HG03460 (cell line): ENCODE data around the gene EPHB3.

Source experiments
- ATAC-seq: cut with Tn5 transposase; IDR thresholded peaks from one replicate; pipeline ENCODE4 v1.9.1; 2021; ENCODE audit not compliant: unreplicated experiment

The EPHB3 gene

GRCh38 chr3:184578822-184579221 is 17.2 kb downstream of the EPHB3 start:
- no peak for ATAC-seq

DNA sequence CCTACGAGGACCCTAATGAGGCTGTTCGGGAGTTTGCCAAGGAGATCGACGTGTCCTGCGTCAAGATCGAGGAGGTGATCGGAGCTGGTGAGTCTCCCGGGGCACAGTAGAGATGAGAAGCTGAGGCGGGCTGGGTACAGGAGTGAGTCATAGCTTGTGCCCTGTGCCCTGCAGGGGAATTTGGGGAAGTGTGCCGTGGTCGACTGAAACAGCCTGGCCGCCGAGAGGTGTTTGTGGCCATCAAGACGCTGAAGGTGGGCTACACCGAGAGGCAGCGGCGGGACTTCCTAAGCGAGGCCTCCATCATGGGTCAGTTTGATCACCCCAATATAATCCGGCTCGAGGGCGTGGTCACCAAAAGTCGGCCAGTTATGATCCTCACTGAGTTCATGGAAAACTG is 17.9 kb downstream of the EPHB3 start:
- ATAC-seq: no peak

- ATAC-seq: no peak
Measured at GRCh38 chr3:184580376-184580775, 18.8 kb downstream of the EPHB3 start.

DNA sequence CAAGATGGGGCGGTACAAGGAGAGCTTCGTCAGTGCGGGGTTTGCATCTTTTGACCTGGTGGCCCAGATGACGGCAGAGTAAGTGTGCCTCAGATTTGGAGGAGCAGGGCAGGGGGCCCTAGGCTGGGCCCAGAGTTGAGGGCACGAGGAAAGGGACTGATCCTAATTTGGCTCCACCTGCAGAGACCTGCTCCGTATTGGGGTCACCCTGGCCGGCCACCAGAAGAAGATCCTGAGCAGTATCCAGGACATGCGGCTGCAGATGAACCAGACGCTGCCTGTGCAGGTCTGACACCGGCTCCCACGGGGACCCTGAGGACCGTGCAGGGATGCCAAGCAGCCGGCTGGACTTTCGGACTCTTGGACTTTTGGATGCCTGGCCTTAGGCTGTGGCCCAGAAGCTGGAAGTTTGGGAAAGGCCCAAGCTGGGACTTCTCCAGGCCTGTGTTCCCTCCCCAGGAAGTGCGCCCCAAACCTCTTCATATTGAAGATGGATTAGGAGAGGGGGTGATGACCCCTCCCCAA is 19.8 kb downstream of the EPHB3 start:
- ATAC-seq: no peak

DNA sequence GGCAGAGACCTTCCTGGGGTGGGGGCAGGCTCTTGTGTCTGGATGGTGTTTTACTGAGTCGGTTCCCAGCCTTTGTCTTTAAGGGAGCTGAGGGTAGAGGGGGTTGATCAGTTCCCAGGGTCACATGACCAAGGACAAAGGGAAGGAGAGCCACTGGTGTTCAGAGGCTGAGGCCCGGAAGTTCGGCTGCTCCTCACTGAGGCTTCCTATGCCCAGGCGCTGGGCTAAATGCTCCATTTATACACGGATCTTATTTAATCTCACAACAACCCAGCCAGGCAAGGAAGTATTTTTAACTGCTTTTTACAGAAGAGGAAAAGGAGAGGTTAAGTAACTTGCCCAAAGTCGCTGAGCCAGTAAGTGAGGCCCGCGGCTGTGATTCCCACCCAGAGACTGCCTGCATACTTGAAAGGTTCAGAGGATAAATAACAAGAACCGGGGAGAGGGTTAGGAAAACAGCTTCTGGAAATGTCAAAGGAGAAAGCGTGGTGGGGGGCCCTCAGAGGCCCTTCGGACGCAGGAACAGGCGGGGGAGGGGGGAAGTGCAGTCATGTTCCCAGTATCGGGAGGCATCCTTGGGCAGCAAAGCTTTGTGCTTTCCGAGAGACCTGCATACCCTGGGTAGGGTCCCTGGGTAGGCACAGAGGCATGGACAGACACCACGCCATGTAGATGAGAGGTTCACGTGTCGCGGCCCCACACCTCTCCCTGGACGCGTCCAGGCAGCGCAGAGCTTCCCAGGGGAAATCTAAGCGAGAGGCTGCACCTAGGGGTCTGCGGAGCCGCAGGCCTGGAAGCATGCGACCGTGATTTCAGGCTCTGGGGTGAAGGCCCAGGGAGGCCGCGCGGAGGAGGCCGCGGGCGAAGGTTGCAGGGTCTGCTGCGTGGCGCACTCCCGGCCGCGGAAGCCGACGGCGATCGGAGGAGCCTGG is 21.3 kb downstream of the EPHB3 start:
- ATAC-seq: no peak

GRCh38 chr3:184583578-184584451 is 22.2 kb downstream of the EPHB3 start:
- no peak for ATAC-seq

DNA sequence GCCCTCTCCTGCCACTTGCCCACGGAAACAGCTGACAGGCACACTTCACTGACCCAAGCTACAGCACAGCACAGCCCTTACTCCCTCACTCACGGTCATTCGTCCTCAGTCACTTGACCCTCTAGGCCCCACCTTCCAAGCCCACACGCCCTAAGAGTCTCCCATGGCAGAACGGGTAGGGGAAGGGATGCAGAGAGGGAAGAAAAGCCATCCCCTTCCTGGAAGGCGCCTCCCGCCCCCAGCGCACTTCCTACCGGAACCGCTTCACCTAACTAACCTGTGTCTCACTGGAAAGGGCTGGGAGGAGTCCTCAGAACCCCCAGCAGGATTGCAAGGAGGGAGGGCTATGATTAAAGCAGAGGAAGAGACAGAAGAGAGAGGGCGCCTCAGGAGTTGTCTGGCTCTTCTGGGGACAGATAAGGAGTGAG is 22.9 kb downstream of the EPHB3 start:
- ATAC-seq: no peak

- ATAC-seq: no peak
Measured at GRCh38 chr3:184585545-184585944, 24.0 kb downstream of the EPHB3 start.

GRCh38 chr3:184586851-184587250 is 25.3 kb downstream of the EPHB3 start:
- ATAC-seq: no peak

DNA sequence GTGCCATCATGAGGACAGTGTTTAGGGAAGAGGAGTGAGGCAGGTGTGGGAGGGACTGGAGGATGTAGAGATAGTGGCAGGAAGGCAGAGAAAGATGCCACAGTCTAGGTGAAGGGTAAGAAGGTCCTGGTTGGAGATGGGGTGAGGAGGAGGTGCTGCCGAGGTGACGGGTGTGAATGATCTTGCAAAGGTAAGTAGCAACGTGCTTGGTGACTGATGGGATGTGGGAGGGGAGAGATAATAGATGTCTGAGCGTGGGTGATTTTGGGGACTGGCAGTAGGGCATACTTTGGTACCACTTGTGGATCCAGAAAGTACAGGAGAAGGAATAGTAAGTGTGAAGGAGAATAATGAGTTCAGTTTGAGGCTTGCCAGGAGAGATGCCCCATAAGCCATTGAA is 27.2 kb downstream of the EPHB3 start:
- no peak for ATAC-seq

DNA sequence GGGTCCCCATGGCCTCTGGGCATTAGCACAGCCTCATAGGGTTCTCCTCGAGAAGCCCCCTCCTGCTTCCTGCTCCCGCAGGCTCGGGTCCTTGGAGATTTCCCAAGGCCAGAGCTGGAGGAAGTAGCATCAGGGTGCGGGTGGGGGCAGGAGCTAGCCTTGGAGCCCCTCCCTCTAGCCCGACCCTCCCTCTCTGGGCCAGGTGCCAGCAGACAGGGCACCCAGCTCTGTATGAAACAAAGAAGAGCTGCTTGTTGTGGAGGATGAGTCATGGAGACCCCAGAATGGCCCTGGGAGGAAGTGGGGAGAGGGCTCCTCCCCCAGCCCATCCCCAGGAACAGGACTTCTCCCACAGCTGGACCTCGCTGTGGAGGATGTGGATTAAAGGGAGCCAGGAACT is 29.2 kb downstream of the EPHB3 start:
- ATAC-seq: no peak

DNA sequence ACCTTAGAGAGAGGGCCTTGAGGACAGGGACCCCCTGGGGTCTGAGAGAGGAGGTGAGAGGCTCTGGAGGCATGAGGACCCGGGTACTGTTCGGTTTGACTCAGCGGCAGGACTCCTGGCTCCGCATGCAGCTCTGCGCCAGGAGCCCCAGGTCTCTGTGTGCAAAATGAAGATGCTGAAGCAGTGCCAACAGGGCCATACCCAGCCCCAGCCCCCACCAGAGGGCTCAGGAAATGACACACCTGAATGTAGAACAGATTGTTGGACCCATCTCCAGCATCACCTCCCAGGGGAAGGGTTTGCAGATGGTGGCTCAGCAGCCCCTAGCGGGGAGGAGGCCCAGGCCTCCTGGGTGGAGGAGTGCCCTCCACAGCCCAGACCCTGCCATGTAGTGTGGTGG is 30.2 kb downstream of the EPHB3 start:
- no peak for ATAC-seq

- ATAC-seq: no peak
Measured at GRCh38 chr3:184592371-184593219, 31.0 kb downstream of the EPHB3 start.

- no peak for ATAC-seq
Measured at GRCh38 chr3:184593220-184593927, 31.8 kb downstream of the EPHB3 start.

DNA sequence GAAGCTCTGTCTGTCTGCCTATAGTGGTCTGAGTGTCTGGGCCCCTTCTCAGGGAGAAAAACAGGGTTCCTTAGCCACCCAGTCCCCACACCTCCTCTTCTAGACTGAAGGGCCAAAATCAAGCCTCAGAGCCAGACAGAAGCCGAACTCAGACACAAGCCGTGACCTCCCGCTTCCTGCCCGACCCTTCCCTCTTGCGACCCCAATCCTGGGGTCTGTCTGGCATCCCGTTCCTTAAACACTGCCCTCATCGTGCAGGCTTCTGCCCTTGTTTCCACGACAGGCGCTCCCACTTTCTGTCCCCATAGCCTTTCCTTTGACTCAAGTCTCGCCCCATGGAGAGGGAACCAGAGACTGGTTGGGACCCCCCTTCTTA is 32.3 kb downstream of the EPHB3 start:
- ATAC-seq: no peak

GRCh38 chr3:184594371-184595001 is 32.9 kb downstream of the EPHB3 start:
- ATAC-seq: no peak

GRCh38 chr3:184595726-184596125 is 34.1 kb downstream of the EPHB3 start:
- ATAC-seq: no peak

GRCh38 chr3:184596233-184596632 is 34.6 kb downstream of the EPHB3 start:
- no peak for ATAC-seq

DNA sequence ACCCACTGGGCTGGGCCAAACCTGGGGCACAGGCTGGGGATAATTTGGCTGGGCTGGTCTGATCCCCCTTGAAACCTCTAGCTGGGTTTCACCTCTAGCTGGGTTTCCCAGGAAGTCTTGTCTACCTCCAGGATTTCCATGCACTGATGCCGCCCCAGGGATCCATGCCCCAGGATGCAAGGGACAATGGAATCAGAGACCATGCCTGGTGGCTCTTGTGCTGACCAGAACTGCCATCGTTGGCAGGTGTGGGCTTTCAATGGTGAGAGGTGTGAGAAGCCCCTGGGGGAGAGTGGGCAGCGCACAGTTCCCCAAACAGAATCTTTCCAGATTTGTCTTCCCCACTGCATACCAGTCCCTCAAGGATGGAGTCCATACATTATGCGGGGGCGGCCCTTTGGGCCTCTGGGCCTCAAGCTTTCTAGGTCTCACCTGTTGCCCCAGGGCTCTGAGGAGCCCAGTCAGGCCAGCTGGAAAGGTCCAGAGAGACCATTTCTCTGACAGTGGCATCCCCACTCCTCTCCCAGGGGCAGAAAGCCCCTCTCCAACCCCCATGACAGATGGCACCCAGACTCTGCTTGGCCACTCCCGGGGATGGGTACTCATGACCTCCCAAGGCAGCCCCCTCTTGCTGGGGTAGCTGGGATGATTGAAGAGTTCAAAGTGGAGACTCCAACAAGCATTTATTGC is 35.4 kb downstream of the EPHB3 start:
- no peak for ATAC-seq
